Measurements from ENCODE around the gene PPP2R2C. TPM values are rescaled to one million over a fixed set of nuclear protein-coding genes. Genes with fewer than 3 reads are reported as not detected.

Gene PPP2R2C
- total and polyA plus RNA-seq, 11 donors, result 0.22 to 20.0 (median 6.8) TPM

- DNase-seq, result no peak
- peaks cover 0 to 16% (median 0%) of the 10 kb centered on the region in 9 donors for H3K27me3 ChIP-seq
- no peak for ATAC-seq
- TF ChIP-seq POLR2A (IDR thresholded peaks at IDR 0.05) (no peak), CTCF (IDR thresholded peaks at IDR 0.05) (no peak)
- H3K9me3 ChIP-seq, result no peaks in the 10 kb centered on the region
- H3K36me3 ChIP-seq, result no peaks in the 10 kb centered on the region
- WGBS, 4 donors, result 74 to 83% (median 76%) methylated on average over 19 to 20 of the region's 20 CpGs
- no peak overlapping the region for H3K27ac ChIP-seq
- H3K4me1 ChIP-seq, result no peaks in the 10 kb centered on the region
- intact Hi-C loops (cut with DNase I), result no loop called here
- no peak overlapping the region for H3K4me3 ChIP-seq
These were observed 19.3 kb downstream of the PPP2R2C start for GRCh38 chr4:6452897-6453687.

GRCh38 chr4:6452116-6452896 is 20.1 kb downstream of the PPP2R2C start:
- Histone ChIP-seq H3K36me3 (no peaks in the 10 kb centered on the region), H3K27me3 (peaks cover 0 to 21% (median 0%) of the 10 kb centered on the region in 9 donors), H3K4me1 (peaks cover 0 to 4% (median 0%) of the 10 kb centered on the region in 12 donors), H3K9me3 (no peaks in the 10 kb centered on the region), H3K27ac (no peak overlapping the region), H3K4me3 (no peak overlapping the region)
- no peak for DNase-seq
- WGBS, 4 donors, result 71 to 77% (median 76%) methylated on average over 5 to 11 of the region's 11 CpGs
- TF ChIP-seq CTCF (IDR thresholded peaks at IDR 0.05), result no peak
- no peak for TF ChIP-seq POLR2A (IDR thresholded peaks at IDR 0.05)
- no peak for ATAC-seq
- intact Hi-C loops (cut with DNase I), result no loop called here

- TF ChIP-seq CTCF (IDR thresholded peaks at IDR 0.05), result no peak
- no peak for TF ChIP-seq POLR2A (IDR thresholded peaks at IDR 0.05)
- Histone ChIP-seq H3K9me3 (no peaks in the 10 kb centered on the region), H3K27ac (no peak overlapping the region), H3K4me1 (peaks cover 0 to 14% (median 6%) of the 10 kb centered on the region in 12 donors), H3K36me3 (no peaks in the 10 kb centered on the region), H3K27me3 (peaks cover 0 to 20% (median 0%) of the 10 kb centered on the region in 9 donors), H3K4me3 (no peak overlapping the region)
- DNase-seq (no peak), ATAC-seq (no peak)
- intact Hi-C loops (cut with DNase I), result no loop called here
- WGBS, 4 donors, result 67 to 82% (median 75%) methylated on average over 6 of the region's 6 CpGs
These were observed 21.1 kb downstream of the PPP2R2C start for GRCh38 chr4:6451309-6451708.

- H3K27ac ChIP-seq, result no peak overlapping the region
- intact Hi-C loops (cut with DNase I), result no loop called here
- no peak overlapping the region for H3K4me3 ChIP-seq
- no peaks in the 10 kb centered on the region for H3K9me3 ChIP-seq
- TF ChIP-seq CTCF (IDR thresholded peaks at IDR 0.05), result no peak
- TF ChIP-seq POLR2A (IDR thresholded peaks at IDR 0.05), result no peak
- peaks cover 0 to 20% (median 0%) of the 10 kb centered on the region in 9 donors for H3K27me3 ChIP-seq
- WGBS, 4 donors, result 81 to 92% (median 87%) methylated on average over 7 of the region's 7 CpGs
- no peaks in the 10 kb centered on the region for H3K36me3 ChIP-seq
- DNase-seq (no peak), ATAC-seq (no peak)
- H3K4me1 ChIP-seq, result peaks cover 0 to 20% (median 6%) of the 10 kb centered on the region in 12 donors
These were observed 21.7 kb downstream of the PPP2R2C start for GRCh38 chr4:6450709-6451108.

All from heart left ventricle (tissue), 16 donors.